Measurements from ENCODE around the gene RAMP1.

Gene RAMP1

GRCh38 chr2:237955640-237956401, 96.4 kb downstream of the RAMP1 start:
- no peak for DNase-seq

- no peak for DNase-seq
These were observed 96.9 kb downstream of the RAMP1 start for GRCh38 chr2:237956402-237956736.

- no peak for DNase-seq
These were observed 102.2 kb downstream of the RAMP1 start for GRCh38 chr2:237961637-237962036.

All from NCI-H187 (cell line).